ENCODE results near the gene ZKSCAN8. TPM values are rescaled to one million over a fixed set of nuclear protein-coding genes. Genes with fewer than 3 reads are reported as not detected.

ZKSCAN8 gene
- total and polyA plus RNA-seq, 10 donors = 3.1 to 33.0 (median 24.9) TPM

DNA sequence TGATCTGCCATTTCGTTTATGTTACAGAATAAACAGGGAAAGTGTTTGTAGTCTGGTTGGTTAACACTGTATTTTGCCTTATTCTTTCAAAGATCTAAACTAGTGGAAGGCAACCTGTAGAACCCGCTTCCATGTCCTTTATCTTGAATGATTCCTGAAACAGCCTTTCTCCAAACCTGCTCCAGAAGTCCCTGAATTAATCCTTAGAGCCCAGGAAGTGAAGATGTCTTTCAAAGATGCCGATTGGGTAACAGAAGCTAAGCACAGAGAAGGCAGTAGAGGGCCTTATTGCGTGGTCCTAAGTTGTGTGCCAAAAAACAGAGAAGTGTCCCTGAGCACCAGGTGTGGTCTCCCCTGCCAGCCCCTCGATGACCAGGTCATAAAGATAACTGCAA lies 36.4 kb upstream of the ZKSCAN8 start:
- Histone ChIP-seq H3K4me1 (peaks cover 0 to 14% (median 11%) of the 10 kb centered on the region in 6 donors), H3K4me3 (peak overlapping the region in 7 of 8 donors; percentile 52 to 73 (median 63)), H3K36me3 (no peaks in the 10 kb centered on the region), H3K9me3 (no peaks in the 10 kb centered on the region), H3K27ac (peak overlapping the region; percentile 62 to 94 (median 90)), H3K27me3 (replicated peaks in 1 of 7) (peaks cover 0 to under 1% (median 0%) of the 10 kb centered on the region in 7 donors)
- TF ChIP-seq POLR2AphosphoS5 (IDR thresholded peaks at IDR 0.05) (no peak), POLR2A (IDR thresholded peaks at IDR 0.05) (no peak)
- TF ChIP-seq, protein P1, sequence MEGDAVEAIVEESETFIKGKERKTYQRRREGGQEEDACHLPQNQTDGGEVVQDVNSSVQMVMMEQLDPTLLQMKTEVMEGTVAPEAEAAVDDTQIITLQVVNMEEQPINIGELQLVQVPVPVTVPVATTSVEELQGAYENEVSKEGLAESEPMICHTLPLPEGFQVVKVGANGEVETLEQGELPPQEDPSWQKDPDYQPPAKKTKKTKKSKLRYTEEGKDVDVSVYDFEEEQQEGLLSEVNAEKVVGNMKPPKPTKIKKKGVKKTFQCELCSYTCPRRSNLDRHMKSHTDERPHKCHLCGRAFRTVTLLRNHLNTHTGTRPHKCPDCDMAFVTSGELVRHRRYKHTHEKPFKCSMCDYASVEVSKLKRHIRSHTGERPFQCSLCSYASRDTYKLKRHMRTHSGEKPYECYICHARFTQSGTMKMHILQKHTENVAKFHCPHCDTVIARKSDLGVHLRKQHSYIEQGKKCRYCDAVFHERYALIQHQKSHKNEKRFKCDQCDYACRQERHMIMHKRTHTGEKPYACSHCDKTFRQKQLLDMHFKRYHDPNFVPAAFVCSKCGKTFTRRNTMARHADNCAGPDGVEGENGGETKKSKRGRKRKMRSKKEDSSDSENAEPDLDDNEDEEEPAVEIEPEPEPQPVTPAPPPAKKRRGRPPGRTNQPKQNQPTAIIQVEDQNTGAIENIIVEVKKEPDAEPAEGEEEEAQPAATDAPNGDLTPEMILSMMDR (IDR thresholded peaks at IDR 0.05 in 8 of 11, conservative IDR thresholded peaks at IDR 0.05 in 3 of 11) = no peak
- intact Hi-C loops (cut with DNase I; ENCODE audit: low total_unique reads) = no loop called here
- DNase-seq = no peak
- WGBS, 5 donors = 22 to 41% (median 33%) methylated on average over 5 of the region's 5 CpGs

GRCh38 chr6:28107506-28107905 lies 34.2 kb upstream of the ZKSCAN8 start:
- no peaks in the 10 kb centered on the region for H3K9me3 ChIP-seq
- no peak overlapping the region for H3K27ac ChIP-seq
- TF ChIP-seq, protein P1 (IDR thresholded peaks at IDR 0.05 in 8 of 11, conservative IDR thresholded peaks at IDR 0.05 in 3 of 11) = no peak
- TF ChIP-seq POLR2A (IDR thresholded peaks at IDR 0.05) (no peak), POLR2AphosphoS5 (IDR thresholded peaks at IDR 0.05) (no peak)
- H3K27me3 ChIP-seq (replicated peaks in 1 of 7) = peaks cover 0 to 4% (median 0%) of the 10 kb centered on the region in 7 donors
- no peaks in the 10 kb centered on the region for H3K36me3 ChIP-seq
- H3K4me3 ChIP-seq = no peak overlapping the region
- intact Hi-C loops (cut with DNase I; ENCODE audit: low total_unique reads) = no loop called here
- H3K4me1 ChIP-seq = peaks cover 0 to 14% (median 11%) of the 10 kb centered on the region in 6 donors
- WGBS, 5 donors = 88 to 93% (median 92%) methylated on average over 3 of the region's 3 CpGs
- DNase-seq = no peak

GRCh38 chr6:28111964-28112363 lies 29.7 kb upstream of the ZKSCAN8 start:
- intact Hi-C loops (cut with DNase I; ENCODE audit: low total_unique reads) = no loop called here
- no peaks in the 10 kb centered on the region for H3K4me1 ChIP-seq
- H3K4me3 ChIP-seq = no peak overlapping the region
- DNase-seq = no peak
- 77 to 98% (median 81%) methylated on average over 3 of the region's 3 CpGs for WGBS, 5 donors
- no peaks in the 10 kb centered on the region for H3K9me3 ChIP-seq
- H3K27me3 ChIP-seq (replicated peaks in 1 of 7) = peaks cover 0 to 4% (median 0%) of the 10 kb centered on the region in 7 donors
- H3K27ac ChIP-seq = no peak overlapping the region
- TF ChIP-seq POLR2A (IDR thresholded peaks at IDR 0.05) (no peak), POLR2AphosphoS5 (IDR thresholded peaks at IDR 0.05) (no peak)
- TF ChIP-seq, protein P1 (IDR thresholded peaks at IDR 0.05 in 8 of 11, conservative IDR thresholded peaks at IDR 0.05 in 3 of 11) = no peak
- H3K36me3 ChIP-seq = peaks cover 0 to 32% (median 13%) of the 10 kb centered on the region in 6 donors

DNA sequence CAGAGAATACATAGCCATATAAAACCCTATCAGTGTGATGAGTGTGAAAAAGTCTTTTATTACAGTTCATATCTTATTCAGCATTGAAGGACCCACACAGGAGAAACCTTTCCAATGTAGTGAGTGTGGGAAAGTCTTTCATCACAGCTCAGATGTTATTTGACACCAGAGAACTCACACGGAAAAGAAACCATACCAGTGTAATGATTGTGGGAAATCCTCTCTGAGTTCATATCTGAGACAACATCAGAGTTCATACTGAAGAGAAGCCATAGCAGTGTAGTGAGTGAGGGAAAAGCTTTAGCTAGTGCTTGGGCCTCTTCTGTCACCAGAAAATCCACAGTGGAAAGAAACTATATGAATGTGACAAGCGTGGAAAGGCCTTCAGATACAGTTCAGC lies 25.9 kb upstream of the ZKSCAN8 start:
- no peaks in the 10 kb centered on the region for H3K27me3 ChIP-seq (replicated peaks in 1 of 7)
- WGBS, 5 donors = 82 to 94% (median 93%) methylated on average over 2 of the region's 2 CpGs
- no peak overlapping the region for H3K4me3 ChIP-seq
- TF ChIP-seq, protein P1 (IDR thresholded peaks at IDR 0.05 in 8 of 11, conservative IDR thresholded peaks at IDR 0.05 in 3 of 11) = no peak
- TF ChIP-seq POLR2A (IDR thresholded peaks at IDR 0.05) (no peak), POLR2AphosphoS5 (IDR thresholded peaks at IDR 0.05) (no peak)
- H3K36me3 ChIP-seq = peaks cover 0 to 70% (median 30%) of the 10 kb centered on the region in 6 donors
- no peak overlapping the region for H3K27ac ChIP-seq
- no peaks in the 10 kb centered on the region for H3K4me1 ChIP-seq
- no peaks in the 10 kb centered on the region for H3K9me3 ChIP-seq
- no peak for DNase-seq
- intact Hi-C loops (cut with DNase I; ENCODE audit: low total_unique reads) = no loop called here

All from spleen (tissue), 11 donors.